Endodermal cell (in vitro differentiated cells): ENCODE measurements around the gene SAMHD1. TPM values are rescaled to one million over a fixed set of nuclear protein-coding genes. Genes with fewer than 3 reads are reported as not detected.

Experiments used
- DNase-seq: peaks from one replicate; pipeline ENCODE4 v3.0.0-alpha.2; 2017
- H3K27ac ChIP-seq: 2 replicates; pipeline ENCODE4 v1.5.1; 2013; ENCODE audit warnings: mild to moderate bottlenecking, low read depth, low read length, moderate library complexity
- H3K27me3 ChIP-seq: 2 replicates; pipeline ENCODE4 v1.6.1; 2013; ENCODE audit warnings: mild to moderate bottlenecking, low read length, moderate library complexity; ENCODE audit not compliant: insufficient read depth, control insufficient read depth, poor library complexity, severe bottlenecking
- H3K36me3 ChIP-seq: 2 replicates; pipeline ENCODE4 v1.7.0; 2013; ENCODE audit warnings: mild to moderate bottlenecking, low read length, moderate library complexity; ENCODE audit not compliant: control insufficient read depth, insufficient read depth
- H3K4me1 ChIP-seq: one replicate; pipeline ENCODE4 v1.7.0; 2013; ENCODE audit warnings: low read length; ENCODE audit not compliant: control insufficient read depth, insufficient read depth
- H3K4me3 ChIP-seq: 2 replicates; pipeline ENCODE4 v1.5.1; 2013; ENCODE audit warnings: mild to moderate bottlenecking, low read length, moderate library complexity
- H3K9ac ChIP-seq: 2 replicates; pipeline ENCODE4 v1.6.1; 2013; ENCODE audit warnings: mild to moderate bottlenecking, low read length, moderate library complexity; ENCODE audit not compliant: poor library complexity, severe bottlenecking; ENCODE audit errors: extremely low read depth
- H3K9me3 ChIP-seq: 2 replicates; pipeline ENCODE4 v1.6.1; 2013; ENCODE audit warnings: mild to moderate bottlenecking, low read length, moderate library complexity; ENCODE audit not compliant: control insufficient read depth
- H3K27ac Mint-ChIP-seq: 2 replicates; pipeline ENCODE4 v1.8.0; 2020; ENCODE audit warnings: mixed read lengths
- H3K27me3 Mint-ChIP-seq: 2 replicates; pipeline ENCODE4 v1.8.0; 2021; ENCODE audit warnings: mild to moderate bottlenecking, mixed read lengths; ENCODE audit not compliant: insufficient read depth
- H3K36me3 Mint-ChIP-seq: 2 replicates; pipeline ENCODE4 v1.8.0; 2020; ENCODE audit warnings: low read depth, mixed read lengths
- H3K4me1 Mint-ChIP-seq: 2 replicates; pipeline ENCODE4 v1.8.0; 2020; ENCODE audit warnings: mixed read lengths
- H3K4me3 Mint-ChIP-seq: 2 replicates; pipeline ENCODE4 v1.8.0; 2020; ENCODE audit warnings: mild to moderate bottlenecking, moderate library complexity, mixed read lengths
- H3K9me3 Mint-ChIP-seq: 2 replicates; pipeline ENCODE4 v1.8.0; 2020; ENCODE audit warnings: mild to moderate bottlenecking, mixed read lengths
- CTCF ChIP-seq: fragments of 200-600 bp; sonication (generic); conservative IDR thresholded peaks from 2 replicates; pipeline ENCODE4 v1.5.0; 2021; ENCODE audit warnings: antibody characterized with exemption, mild to moderate bottlenecking
- WGBS, 2 experiments: methylation state at CpG; one replicate each; pipeline versions ENCODE4 v1.1.5 to v1.1.7; 2013; ENCODE audit warnings: missing lambda C conversion rate in 2 of 2, mixed read lengths in 1 of 2; ENCODE audit not compliant: insufficient coverage in 1 of 2, insufficient read length in 1 of 2; 5-methylcytosine and 5-hydroxymethylcytosine counted together
- total RNA-seq, 2 donors: library from RNA; stranded (reverse); fragmentation: NEBNext Ultra II Directional in 1 of 2; extraction: Animal tissue kit (Norgen Biotek cat#: 25700) in 1 of 2; gene quantifications; 2 replicates in 1 of 2; 3 replicates in 1 of 2; pipeline ENCODE4 v1.2.1, GENCODE V29; 2021

The SAMHD1 gene
- total RNA-seq, 2 donors from 2014 or later = 3.7 to 4.9 TPM

- H3K9ac ChIP-seq = no peak overlapping the region
- no peak for TF ChIP-seq CTCF
- Mint-ChIP-seq H3K9me3 (no peaks in the 10 kb centered on the region), H3K36me3 (no peaks in the 10 kb centered on the region), H3K4me1 (no peaks in the 10 kb centered on the region), H3K27ac (no peak overlapping the region), H3K27me3 (no peaks in the 10 kb centered on the region), H3K4me3 (no peak overlapping the region)
- H3K27me3 ChIP-seq = no peaks in the 10 kb centered on the region
- no peak for DNase-seq
- no peak overlapping the region for H3K4me3 ChIP-seq
- H3K27ac ChIP-seq = no peak overlapping the region
- no peaks in the 10 kb centered on the region for H3K4me1 ChIP-seq
- WGBS, 2 experiments = 92 to 97% methylated on average over 3 to 5 of the region's 5 CpGs
- no peaks in the 10 kb centered on the region for H3K9me3 ChIP-seq
- H3K36me3 ChIP-seq = no peaks in the 10 kb centered on the region
These were observed 78.7 kb downstream of the SAMHD1 start for GRCh38 chr20:36872852-36873251.

- H3K4me1 Mint-ChIP-seq = no peaks in the 10 kb centered on the region
These were observed 79.6 kb downstream of the SAMHD1 start for GRCh38 chr20:36871640-36872570.

More at GRCh38 chr20:36871640-36872570, 79.6 kb downstream of the SAMHD1 start:
- H3K9me3 Mint-ChIP-seq = no peaks in the 10 kb centered on the region
- H3K4me3 Mint-ChIP-seq = no peak overlapping the region
- Histone ChIP-seq H3K4me1 (no peaks in the 10 kb centered on the region), H3K27me3 (no peaks in the 10 kb centered on the region), H3K9me3 (no peaks in the 10 kb centered on the region), H3K9ac (no peak overlapping the region), H3K4me3 (no peak overlapping the region), H3K36me3 (no peaks in the 10 kb centered on the region), H3K27ac (no peak overlapping the region)
- WGBS, 2 experiments = 73 to 81% methylated on average over 10 to 16 of the region's 16 CpGs
- no peaks in the 10 kb centered on the region for H3K27me3 Mint-ChIP-seq
- H3K36me3 Mint-ChIP-seq = no peaks in the 10 kb centered on the region
- no peak for DNase-seq
- no peak for TF ChIP-seq CTCF
- H3K27ac Mint-ChIP-seq = no peak overlapping the region
